Measurements from ENCODE around the gene HTR2A. TPM values are rescaled to one million over a fixed set of nuclear protein-coding genes. Genes with fewer than 3 reads are reported as not detected.
A peak's percentile ranks its signal among the peaks of the same experiment; 100 is the strongest.

Gene HTR2A
- total RNA-seq, result 10 to 100 TPM; 27.2 to 28.9 TPM
- long read RNA-seq, donor 1, full-length matches to known transcripts, result 6 of 13 reads
- long read RNA-seq, donor 1, partial matches to known transcripts, result 2 of 13 reads
- long read RNA-seq, donor 1, other reads (novel, unspliced or antisense), result 5 of 13 reads
- long read RNA-seq, donor 2, full-length matches to known transcripts, result 25 of 33 reads
- long read RNA-seq, donor 2, partial matches to known transcripts, result 6 of 33 reads
- long read RNA-seq, donor 2, other reads (novel, unspliced or antisense), result 2 of 33 reads

GRCh38 chr13:46896341-46897137, at the start of gene HTR2A:
Gene HTR2A (minus strand): TSS chr13:46897053. CDS start chr13:46895906, 1,147 bp downstream.
- intact Hi-C loops (cut with DNase I), result no loop called here
- peak; percentile 89 for DNase-seq (ENCODE audit: low spot score)

DNA sequence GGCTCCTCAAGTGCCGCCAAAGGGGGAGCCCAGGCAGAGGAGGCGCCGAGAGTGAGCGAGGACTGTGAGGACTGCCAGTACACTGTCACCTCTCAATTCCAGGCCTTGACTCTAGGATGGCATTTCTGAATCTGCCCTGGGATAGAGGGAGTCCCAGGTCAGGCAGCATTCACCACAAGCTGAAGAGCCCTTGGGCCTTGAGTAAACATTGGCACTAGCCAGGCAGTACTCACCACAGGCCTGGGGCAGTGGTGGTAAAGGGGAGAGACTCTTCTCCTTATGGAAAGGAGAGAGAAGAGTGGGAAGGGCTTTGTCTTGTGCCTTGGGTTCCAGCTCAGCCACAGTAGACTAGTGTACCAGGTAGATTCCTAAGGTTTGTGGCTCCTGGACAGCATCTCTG, 39.7 kb upstream of the HTR2A start:
- DNase-seq (ENCODE audit: low spot score), result no peak
- intact Hi-C loops (cut with DNase I), result no loop called here

DNA sequence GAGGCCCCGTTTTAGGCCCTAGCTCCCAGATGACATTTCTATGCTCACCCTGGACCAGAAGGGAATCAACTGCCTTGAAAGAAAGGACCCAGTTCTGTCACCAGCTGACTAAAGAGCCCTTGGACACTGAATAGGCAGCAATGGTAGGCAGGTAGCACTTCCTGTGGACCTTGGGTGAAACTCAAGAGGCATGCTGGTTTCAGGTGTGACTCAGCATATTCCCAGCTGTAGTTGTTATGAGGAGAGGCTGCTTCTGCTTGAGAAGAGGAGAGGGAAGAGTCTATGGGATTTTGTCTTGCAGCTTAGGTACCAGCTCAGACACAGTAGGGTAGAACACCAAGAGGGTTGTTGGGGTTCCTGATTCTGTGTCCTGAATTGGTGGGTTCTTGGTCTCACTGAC, 37.9 kb upstream of the HTR2A start:
- intact Hi-C loops (cut with DNase I), result no loop called here
- DNase-seq (ENCODE audit: low spot score), result no peak

- no peak for DNase-seq (ENCODE audit: low spot score)
- intact Hi-C loops (cut with DNase I), result no loop called here
Observed at GRCh38 chr13:46926916-46927590, 30.2 kb upstream of the HTR2A start.

GRCh38 chr13:46925486-46925885, 28.6 kb upstream of the HTR2A start:
- DNase-seq (ENCODE audit: low spot score), result no peak
- intact Hi-C loops (cut with DNase I), result no loop called here

- no peak for DNase-seq (ENCODE audit: low spot score)
- intact Hi-C loops (cut with DNase I), result no loop called here
Observed at GRCh38 chr13:46914341-46914740, 17.5 kb upstream of the HTR2A start.

DNA sequence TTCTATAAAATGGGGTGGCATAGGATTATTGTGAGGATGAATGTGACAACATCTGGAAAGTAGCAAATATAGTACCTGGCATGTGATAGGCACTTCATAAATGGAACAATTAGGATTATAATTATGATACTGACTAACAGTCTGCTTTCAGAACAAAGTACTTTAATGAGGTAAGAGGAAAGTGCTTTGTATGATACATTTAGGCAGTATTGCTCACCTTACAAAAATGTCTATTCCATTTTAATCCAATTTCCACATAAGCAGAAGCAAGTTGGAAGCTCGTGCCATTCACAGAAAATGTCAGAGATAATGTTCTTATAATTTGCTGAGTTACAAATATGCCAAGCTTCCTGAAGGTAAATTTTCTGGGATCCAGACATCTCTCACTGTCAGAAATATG, 16.9 kb upstream of the HTR2A start:
- intact Hi-C loops (cut with DNase I), result no loop called here
- no peak for DNase-seq (ENCODE audit: low spot score)

DNA sequence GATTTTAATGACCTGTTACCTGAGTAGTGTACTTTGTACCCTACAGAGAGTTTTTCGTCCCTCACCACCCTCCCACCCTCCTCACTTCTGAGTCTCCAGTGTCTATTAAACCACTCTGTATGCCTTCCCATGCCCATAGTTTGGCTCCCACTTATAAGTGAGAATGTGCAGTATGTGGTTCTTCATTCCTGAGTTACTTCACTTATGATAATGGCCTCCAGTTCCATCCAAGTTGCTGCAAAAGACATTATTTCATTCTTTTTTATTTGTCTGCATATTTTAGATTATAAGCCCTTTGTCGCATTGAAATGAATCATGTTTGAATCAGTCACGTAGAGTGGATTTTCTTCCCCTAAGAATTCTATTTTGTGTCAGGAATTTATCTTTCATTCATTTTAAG, 12.2 kb upstream of the HTR2A start:
- no peak for DNase-seq (ENCODE audit: low spot score)

DNA sequence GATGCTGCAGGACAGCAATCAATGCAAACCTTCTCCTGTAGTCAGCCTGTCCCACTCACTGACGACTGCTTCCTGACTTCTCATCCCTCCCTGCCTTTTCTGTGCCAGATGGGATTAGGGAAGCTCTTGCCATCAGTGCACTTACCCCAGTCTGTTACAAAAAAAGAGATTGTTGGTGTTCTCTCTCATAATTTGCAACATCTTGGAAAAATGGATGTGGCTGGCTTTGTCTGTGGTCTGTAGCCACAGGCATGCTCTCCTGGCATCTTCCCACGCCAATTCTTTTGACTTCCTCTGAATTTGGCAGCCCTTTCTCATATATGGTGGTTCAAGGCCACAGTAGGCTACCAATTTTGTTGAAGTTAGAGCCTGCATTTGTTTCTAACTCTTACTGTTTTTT, 11.6 kb upstream of the HTR2A start:
- intact Hi-C loops (cut with DNase I), result no loop called here
- DNase-seq (ENCODE audit: low spot score), result no peak

More for the DNA sequence above, 12.2 kb upstream of the HTR2A start:
- intact Hi-C loops (cut with DNase I), result no loop called here

DNA sequence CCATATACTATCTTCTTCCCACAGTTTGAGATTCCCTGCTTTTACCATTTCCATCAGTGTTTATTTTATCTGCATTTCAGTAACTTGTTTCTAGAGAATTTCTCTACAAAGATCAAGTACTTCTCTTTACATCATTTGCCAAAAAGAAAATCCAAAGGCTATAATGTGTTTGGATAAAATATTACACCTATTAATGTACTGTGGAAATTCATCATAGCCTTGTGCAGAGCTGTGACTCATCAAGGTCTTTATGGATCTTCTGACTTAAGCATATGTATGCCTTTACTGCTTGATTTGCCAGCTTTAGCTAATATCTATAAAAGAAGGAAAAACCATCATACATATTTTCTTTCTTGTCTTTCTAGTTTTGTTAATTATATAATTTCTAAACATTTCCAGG, 9.6 kb upstream of the HTR2A start:
- intact Hi-C loops (cut with DNase I), result no loop called here
- no peak for DNase-seq (ENCODE audit: low spot score)

GRCh38 chr13:46905249-46905648, 8.4 kb upstream of the HTR2A start:
- intact Hi-C loops (cut with DNase I), result no loop called here
- DNase-seq (ENCODE audit: low spot score), result no peak

GRCh38 chr13:46903748-46904147, 6.9 kb upstream of the HTR2A start:
- DNase-seq (ENCODE audit: low spot score), result no peak
- intact Hi-C loops (cut with DNase I), result no loop called here

DNA sequence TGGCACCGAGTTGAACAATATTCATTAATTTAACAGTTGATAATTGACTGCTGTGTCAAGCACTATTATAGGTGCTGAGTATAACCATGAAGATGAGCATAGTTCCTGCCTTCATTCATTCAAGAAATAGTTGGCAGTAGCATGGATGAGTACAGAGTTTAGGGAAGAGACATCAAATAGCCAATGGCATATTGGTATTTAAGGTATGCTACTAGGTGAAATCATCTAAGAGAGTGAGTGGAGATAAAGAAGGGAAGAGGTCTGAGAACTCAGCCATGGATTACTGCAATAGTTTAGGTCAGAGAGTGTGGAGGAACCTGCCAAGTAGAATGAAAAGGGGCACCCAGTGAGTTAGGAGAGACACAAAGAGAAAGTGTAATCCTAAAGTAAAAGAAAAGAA, 4.9 kb upstream of the HTR2A start:
- DNase-seq (ENCODE audit: low spot score), result no peak
- intact Hi-C loops (cut with DNase I), result no loop called here

GRCh38 chr13:46899801-46900200, 2.9 kb upstream of the HTR2A start:
- intact Hi-C loops (cut with DNase I), result no loop called here
- no peak for DNase-seq (ENCODE audit: low spot score)

DNA sequence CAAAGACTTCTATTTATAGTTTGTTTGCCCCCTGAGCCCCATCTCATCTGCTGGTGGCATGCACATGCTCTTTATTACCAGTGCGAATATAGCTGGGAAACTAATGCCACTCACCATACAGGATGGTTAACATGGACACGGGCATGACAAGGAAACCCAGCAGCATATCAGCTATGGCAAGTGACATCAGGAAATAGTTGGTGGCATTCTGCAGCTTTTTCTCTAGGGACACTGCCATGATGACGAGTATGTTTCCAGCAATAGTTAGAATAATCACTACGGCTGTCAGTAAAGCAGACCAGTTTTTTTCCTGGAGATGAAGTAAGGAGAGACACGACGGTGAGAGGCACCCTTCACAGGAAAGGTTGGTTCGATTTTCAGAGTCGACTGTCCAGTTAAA, 1.5 kb downstream of the HTR2A start:
- intact Hi-C loops (cut with DNase I), result no loop called here
- DNase-seq (ENCODE audit: low spot score), result no peak

DNA sequence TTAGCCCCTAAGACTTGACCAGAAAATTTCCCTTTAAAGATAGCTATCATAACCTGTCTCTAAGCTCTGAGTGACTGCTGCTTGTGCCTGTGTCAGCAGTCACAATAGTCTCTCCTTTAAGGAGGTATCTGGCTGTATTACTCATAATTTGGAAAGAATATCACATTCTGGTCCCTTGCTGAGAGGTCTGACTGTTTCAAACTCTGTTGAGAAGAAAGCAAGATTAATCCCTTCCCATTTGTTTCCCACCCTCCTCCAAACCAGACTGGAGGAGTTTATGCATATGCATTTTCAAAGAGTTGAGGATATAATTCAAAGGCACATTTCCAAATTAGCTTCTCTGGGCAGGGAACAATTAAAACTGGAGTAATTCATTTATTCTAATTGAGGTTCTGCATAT, 2.3 kb downstream of the HTR2A start:
- intact Hi-C loops (cut with DNase I), result no loop called here
- no peak for DNase-seq (ENCODE audit: low spot score)

DNA sequence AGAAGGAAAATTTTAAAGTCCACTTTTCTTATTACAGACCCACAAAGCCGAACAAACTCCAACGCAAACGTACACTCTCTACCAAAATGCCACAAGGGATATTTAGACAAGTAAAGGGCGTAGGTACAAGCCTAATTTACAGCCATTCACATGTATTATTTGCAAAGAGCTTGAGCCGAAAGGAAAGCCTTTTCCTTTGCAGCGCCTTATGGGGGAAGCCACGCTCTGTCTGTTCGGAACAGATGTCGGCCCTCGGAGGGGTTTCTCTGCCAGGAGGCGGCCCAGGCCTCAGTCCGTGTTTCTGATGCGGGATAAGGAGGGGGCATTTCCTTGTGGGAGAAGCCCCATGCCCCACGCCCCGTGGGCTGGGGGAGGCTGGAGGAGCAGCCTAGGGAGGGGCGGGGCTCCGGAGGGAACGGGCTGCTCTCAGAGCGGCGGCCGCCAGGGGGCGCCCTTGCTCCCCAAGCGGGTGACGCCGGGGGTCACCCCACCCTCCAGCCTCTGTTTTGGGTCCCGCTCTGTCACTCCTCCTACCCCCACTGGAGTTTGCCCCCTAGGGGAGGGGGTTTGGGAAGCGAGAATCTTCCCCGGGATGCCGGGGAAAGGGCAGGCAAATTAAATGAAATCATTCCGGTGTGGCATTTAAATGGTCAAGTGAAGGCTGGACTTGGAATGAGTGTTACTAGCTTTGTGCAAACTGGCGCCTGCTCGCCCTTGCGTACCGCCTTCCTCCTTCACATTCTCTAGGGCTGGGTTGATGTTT, 2.9 kb downstream of the HTR2A start:
- peak; percentile 93 for DNase-seq (ENCODE audit: low spot score)
- intact Hi-C loops (cut with DNase I), result no loop called here

DNA sequence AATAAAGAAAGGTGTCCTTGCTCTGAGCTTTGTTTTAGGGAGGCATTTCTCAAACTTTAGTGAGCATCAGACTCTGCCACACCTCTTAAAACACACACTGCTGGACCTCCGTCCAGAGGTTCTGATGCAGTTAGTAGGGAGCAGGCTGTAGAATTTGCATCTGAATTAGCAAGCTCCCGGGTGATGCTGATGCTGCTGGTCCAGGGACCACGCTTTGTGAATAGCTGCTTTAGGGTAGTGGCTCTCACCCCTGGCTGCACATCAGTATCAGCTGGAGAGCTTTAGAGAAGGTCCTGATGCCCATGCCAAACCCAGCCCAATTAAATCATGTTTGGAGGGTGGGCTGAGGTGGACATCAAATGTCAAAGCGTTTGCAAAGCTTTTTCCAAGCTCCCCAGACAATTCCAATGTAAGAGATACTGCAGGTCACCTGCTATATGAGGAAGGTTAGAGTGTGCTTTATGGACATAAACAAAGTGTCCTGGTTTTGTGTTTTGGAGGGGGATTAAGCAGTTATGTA, 3.6 kb downstream of the HTR2A start:
- DNase-seq (ENCODE audit: low spot score), result no peak
- intact Hi-C loops (cut with DNase I), result no loop called here

DNA sequence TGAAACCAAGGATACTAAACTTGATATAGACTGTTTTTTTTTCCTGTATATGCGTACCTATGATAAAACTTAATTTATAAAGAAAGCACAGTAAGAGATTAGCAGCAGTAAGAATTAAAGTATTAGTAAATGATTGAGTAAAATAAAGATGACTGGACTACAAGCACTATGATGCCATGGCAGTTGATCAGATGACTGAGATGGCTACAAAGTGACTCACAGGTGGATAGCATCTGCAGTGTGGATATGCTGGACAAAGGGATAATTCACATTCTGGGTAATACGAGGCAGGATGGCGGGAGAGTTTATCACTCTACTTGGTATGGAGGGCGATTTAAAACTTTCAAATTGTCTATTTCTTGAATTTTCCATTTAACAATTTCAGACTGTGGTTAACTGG, 11.8 kb downstream of the HTR2A start:
- no peak for DNase-seq (ENCODE audit: low spot score)
- intact Hi-C loops (cut with DNase I), result no loop called here

GRCh38 chr13:46884531-46884930, 12.3 kb downstream of the HTR2A start:
- intact Hi-C loops (cut with DNase I), result no loop called here
- DNase-seq (ENCODE audit: low spot score), result no peak

Data from posterior vena cava (tissue), 2 donors.